K562 (cell line): ENCODE measurements around the gene LMX1B. TPM values are rescaled to one million over a fixed set of nuclear protein-coding genes. Genes with fewer than 3 reads are reported as not detected.
A peak's percentile ranks its signal among the peaks of the same experiment; 100 is the strongest.
"Not testable (repeated sequence)": the region's sequence is repeated elsewhere in the genome, so short reads cannot be mapped to it uniquely, and the experiment has no call there.

Source experiments
- ATAC-seq: fragments of 200-7000 bp; cut with Tn5 transposase; 3 replicates; pipeline ENCODE4 v1.9.1; 2020; ENCODE audit warnings: moderate library complexity
- BruUV-seq: library from RNA; stranded (reverse); fragments of 400-500 nt; replicated peaks from 2 replicates; lab custom pipeline; 2021; lab: Mats Ljungman, UMichigan
- CTCF ChIA-PET: fragments of 300-600 bp; formaldehyde crosslinking; extraction: SDS; loops from one replicate; lab custom pipeline; 2021; ENCODE audit warnings: low intra/inter-chr PET ratio; lab: Yijun Ruan, JAX
- POLR2A ChIA-PET: fragments of 300-600, 350-650 bp; sonication (Branson Sonifier 250); formaldehyde crosslinking; extraction: SDS; loops from one replicate; lab custom pipeline; 2021; ENCODE audit warnings: antibody characterized with exemption, inconsistent platforms; lab: Yijun Ruan, JAX
- DNase-seq, 4 experiments: peaks; one replicate each; pipeline versions ENCODE4 v3.0.0 to v3.0.0-alpha.2; 2011 to 2018; ENCODE audit warnings: low spot score in 3 of 4, mixed read lengths in 3 of 4; ENCODE audit errors: extremely low read depth in 1 of 4
- FAIRE-seq: peaks from 2 replicates; lab custom pipeline; 2011; peaks lifted over from hg19 to GRCh38; lab: Jason Lieb, UNC
- H2AFZ ChIP-seq: 2 replicates; pipeline ENCODE4 v1.6.0; 2011; ENCODE audit warnings: low read depth, low read length, control low read depth, inconsistent platforms
- H3K27ac ChIP-seq: fragments of 200-600 bp; 3 replicates; pipeline ENCODE4 v1.8.0; 2011; ENCODE audit warnings: low read depth, mild to moderate bottlenecking, control low read depth, inconsistent platforms, low read length, moderate library complexity, mixed read lengths; ENCODE audit errors: extremely low read depth
- H3K27me3 ChIP-seq, 2 experiments: fragments of 300-600 bp in 1 of 2; 2 replicates in 1 of 2; 3 replicates in 1 of 2; pipeline versions ENCODE4 v1.6.0 to v1.8.0; 2011; ENCODE audit warnings: inconsistent platforms in 2 of 2, low read length in 2 of 2, mild to moderate bottlenecking in 1 of 2, mixed read lengths in 1 of 2, moderate library complexity in 1 of 2; ENCODE audit not compliant: control insufficient read depth in 2 of 2, insufficient read depth in 2 of 2
- H3K36me3 ChIP-seq: fragments of 300-600 bp; 3 replicates; pipeline ENCODE4 v1.8.0; 2011; ENCODE audit warnings: mild to moderate bottlenecking, low read length, inconsistent platforms; ENCODE audit not compliant: control insufficient read depth, insufficient read depth
- H3K4me1 ChIP-seq, 2 experiments: fragments of 200-600 bp in 1 of 2; replicated peaks in 1 of 2; 2 replicates in 1 of 2; 3 replicates in 1 of 2; pipeline versions ENCODE4 v1.5.1 to v1.8.0; 2011; ENCODE audit warnings: inconsistent platforms in 2 of 2, low read length in 2 of 2, mild to moderate bottlenecking in 1 of 2, mixed read lengths in 1 of 2, moderate library complexity in 1 of 2; ENCODE audit not compliant: control insufficient read depth in 2 of 2, insufficient read depth in 2 of 2
- H3K4me2 ChIP-seq: 2 replicates; pipeline ENCODE4 v1.6.1; 2011; ENCODE audit warnings: low read length, control low read depth, inconsistent platforms, mixed read lengths; ENCODE audit not compliant: insufficient read depth
- H3K4me3 ChIP-seq: fragments of 200-600 bp; sonication (generic), shearing (Covaris generic); 2 replicates; pipeline ENCODE4 v1.5.1; 2016; ENCODE audit warnings: control low read depth, inconsistent platforms
- H3K79me2 ChIP-seq: fragments of 200-600 bp; 3 replicates; pipeline ENCODE4 v1.8.0; 2011; ENCODE audit warnings: low read length, inconsistent platforms; ENCODE audit not compliant: control insufficient read depth, insufficient read depth
- H3K9ac ChIP-seq, 2 experiments: 2 replicates each; pipeline versions ENCODE4 v1.6.0 to v1.6.1; 2011; ENCODE audit warnings: low read depth in 2 of 2, low read length in 2 of 2, control low read depth in 1 of 2, inconsistent platforms in 1 of 2, mild to moderate bottlenecking in 1 of 2, mixed read lengths in 1 of 2; ENCODE audit not compliant: insufficient read depth in 1 of 2
- H3K9me1 ChIP-seq: one replicate; pipeline ENCODE4 v1.6.0; 2011; ENCODE audit warnings: inconsistent platforms, mild to moderate bottlenecking, low read length, moderate library complexity; ENCODE audit not compliant: control insufficient read depth, insufficient read depth
- H3K9me3 ChIP-seq: replicated peaks from 2 replicates; pipeline ENCODE4 v1.5.1; 2011; ENCODE audit warnings: low read depth, low read length, inconsistent platforms; ENCODE audit not compliant: control insufficient read depth, insufficient read depth
- H4K20me1 ChIP-seq: replicated peaks from 2 replicates; pipeline ENCODE4 v1.6.1; 2011; ENCODE audit warnings: low read length, inconsistent platforms, mixed read lengths; ENCODE audit not compliant: control insufficient read depth, insufficient read depth
- DACH1 ChIP-seq: fragments of 450-650 bp; IDR thresholded peaks from 2 replicates; pipeline ENCODE4 v1.6.1; 2018; ENCODE audit not compliant: partially characterized antibody
- POLR2A ChIP-seq: fragments of 450-650 bp; conservative IDR thresholded peaks from 2 replicates; pipeline ENCODE4 v1.6.1; 2016
- TAF15 ChIP-seq: fragments of 200-400 bp; formaldehyde crosslinking; IDR thresholded peaks from 2 replicates; pipeline ENCODE4 v1.6.1; 2017; ENCODE audit warnings: mild to moderate bottlenecking, low read depth, low read length, moderate library complexity
- ZNF830 ChIP-seq: fragments of 250-450 bp; sonication (Bioruptor Pico); IDR thresholded peaks from 2 replicates; pipeline ENCODE4 v1.5.0; 2021; ENCODE audit warnings: mild to moderate bottlenecking
- WGBS: fragments of 100-300 bp; shearing (Covaris generic); methylation state at CpG from one replicate; pipeline ENCODE4 v1.1.6; 2016; ENCODE audit warnings: low coverage, mixed read lengths; ENCODE audit not compliant: insufficient coverage; ENCODE audit errors: missing lambda C conversion rate; 5-methylcytosine and 5-hydroxymethylcytosine counted together
- in situ Hi-C: fragments of 300-500 bp; cut with MboI; formaldehyde crosslinking; loops from 4 replicates; pipeline ENCODE4 v1.15.0; 2018; ENCODE audit warnings: inconsistent platforms, mixed read lengths
- intact Hi-C: fragments of 100-400 bp; cut with micrococcal nuclease; formaldehyde crosslinking; loops from 2 replicates; pipeline ENCODE4 v1.14.2; 2022
- polyA plus RNA-seq, 8 experiments: library from polyadenylated mRNA; depleted of rRNA in 4 of 8; stranded (reverse) in 5 of 8; unstranded in 3 of 8; fragments of >200 nt; fragmentation: Nextera tagmentation in 2 of 8; fragmentation: Illumina TruSeq in 1 of 8; extraction: Ambion mirVana in 2 of 8; extraction: Trizol in 1 of 8; gene quantifications; 2 replicates each; pipeline versions ENCODE4 v1.2.1 to v1.2.3, GENCODE V29; 2011 to 2014; ENCODE audit warnings: inconsistent platforms in 1 of 8, missing spikeins in 1 of 8
- total RNA-seq, 7 experiments: library from RNA; depleted of rRNA in 6 of 7; stranded (reverse); fragments of >200 nt in 6 of 7; fragmentation: Illumina TruSeq in 2 of 7; extraction: Trizol in 2 of 7; gene quantifications; 2 replicates each; pipeline versions ENCODE4 v1.2.1 to v1.2.3, GENCODE V29; 2011 to 2021; ENCODE audit warnings: low replicate concordance in 1 of 7

LMX1B gene
- total and polyA plus RNA-seq, 9 of the 15 experiments (the other 6 are each of a cell fraction or from before 2014, with no cell fraction given): not detected

- Histone ChIP-seq H3K4me1 (peaks cover 0 to 10% of the 10 kb centered on the region in 2 experiments; a peak in 2 of 5 replicates), H3K27me3 (peaks cover 0 to 38% of the 10 kb centered on the region in 2 experiments; a peak in 2 of 5 replicates)
- H2AFZ ChIP-seq, H3K9me1 ChIP-seq, H3K4me3 ChIP-seq, FAIRE-seq, intact Hi-C loops, H3K9ac ChIP-seq, H3K9me3 ChIP-seq, H3K27ac ChIP-seq, in situ Hi-C loops, CTCF ChIA-PET, H3K79me2 ChIP-seq, H3K36me3 ChIP-seq, H3K4me2 ChIP-seq, H4K20me1 ChIP-seq, ATAC-seq, BruUV-seq, DNase-seq: not testable (repeated sequence)
- TF ChIP-seq DACH1: peak; percentile 91
- POLR2A ChIA-PET: interaction anchor here (1.0 kb wide), 1 partner anchor 15 kb away, joined by 3 read pairs; no protein-coding TSS in a partner anchor
- WGBS: 0% methylated on average over 4 of the region's 4 CpGs
Measured at GRCh38 chr9:126656214-126656613, 42.5 kb downstream of the LMX1B start.

- Histone ChIP-seq H3K4me2 (no peak overlapping the region), H4K20me1 (peaks cover 3% of the 10 kb centered on the region; the same call in 1 of the 2 replicates), H2AFZ (no peak overlapping the region), H3K79me2 (no peaks in the 10 kb centered on the region), H3K9me1 (no peaks in the 10 kb centered on the region), H3K4me3 (no peak overlapping the region), H3K27ac (no peak overlapping the region), H3K4me1 (peaks cover 0 to 16% of the 10 kb centered on the region in 2 experiments; a peak in 2 of 5 replicates), H3K9me3 (no peaks in the 10 kb centered on the region), H3K9ac (no peak overlapping the region), H3K27me3 (peaks cover 0 to 24% of the 10 kb centered on the region in 2 experiments; a peak in 2 of 5 replicates), H3K36me3 (no peaks in the 10 kb centered on the region)
- no peak for TF ChIP-seq POLR2A
- TF ChIP-seq TAF15: no peak
- TF ChIP-seq ZNF830 (CRISPR knock-in tag): no peak
- ATAC-seq (no peak), FAIRE-seq (no peak), DNase-seq (no peak)
- 2% methylated on average over 10 of the region's 13 CpGs for WGBS
- ChIA-PET CTCF (no interaction called here), POLR2A (no interaction called here)
- in situ Hi-C loops: no loop called here
- no TSS peak for BruUV-seq
- intact Hi-C loops: no loop called here
Measured at GRCh38 chr9:126658201-126658825, 44.6 kb downstream of the LMX1B start.
